K562 (cell line): ENCODE results near the gene STX18. TPM values are rescaled to one million over a fixed set of nuclear protein-coding genes. Genes with fewer than 3 reads are reported as not detected.

ENCODE experiments used
- ATAC-seq: fragments of 200-7000 bp; cut with Tn5 transposase; 3 replicates; pipeline ENCODE4 v1.9.1; 2020; ENCODE audit warnings: moderate library complexity
- BruUV-seq: library from RNA; stranded (reverse); fragments of 400-500 nt; replicated peaks from 2 replicates; lab custom pipeline; 2021; lab: Mats Ljungman, UMichigan
- CTCF ChIA-PET: fragments of 300-600 bp; formaldehyde crosslinking; extraction: SDS; loops from one replicate; lab custom pipeline; 2021; ENCODE audit warnings: low intra/inter-chr PET ratio; lab: Yijun Ruan, JAX
- POLR2A ChIA-PET: fragments of 300-600, 350-650 bp; sonication (Branson Sonifier 250); formaldehyde crosslinking; extraction: SDS; loops from one replicate; lab custom pipeline; 2021; ENCODE audit warnings: antibody characterized with exemption, inconsistent platforms; lab: Yijun Ruan, JAX
- DNase-seq, 4 experiments: peaks; one replicate each; pipeline versions ENCODE4 v3.0.0 to v3.0.0-alpha.2; 2011 to 2018; ENCODE audit warnings: low spot score in 3 of 4, mixed read lengths in 3 of 4; ENCODE audit errors: extremely low read depth in 1 of 4
- FAIRE-seq: peaks from 2 replicates; lab custom pipeline; 2011; peaks lifted over from hg19 to GRCh38; lab: Jason Lieb, UNC
- H2AFZ ChIP-seq: 2 replicates; pipeline ENCODE4 v1.6.0; 2011; ENCODE audit warnings: low read depth, low read length, control low read depth, inconsistent platforms
- H3K27ac ChIP-seq: fragments of 200-600 bp; 3 replicates; pipeline ENCODE4 v1.8.0; 2011; ENCODE audit warnings: low read depth, mild to moderate bottlenecking, control low read depth, inconsistent platforms, low read length, moderate library complexity, mixed read lengths; ENCODE audit errors: extremely low read depth
- H3K27me3 ChIP-seq, 2 experiments: fragments of 300-600 bp in 1 of 2; 2 replicates in 1 of 2; 3 replicates in 1 of 2; pipeline versions ENCODE4 v1.6.0 to v1.8.0; 2011; ENCODE audit warnings: inconsistent platforms in 2 of 2, low read length in 2 of 2, mild to moderate bottlenecking in 1 of 2, mixed read lengths in 1 of 2, moderate library complexity in 1 of 2; ENCODE audit not compliant: control insufficient read depth in 2 of 2, insufficient read depth in 2 of 2
- H3K36me3 ChIP-seq: fragments of 300-600 bp; 3 replicates; pipeline ENCODE4 v1.8.0; 2011; ENCODE audit warnings: mild to moderate bottlenecking, low read length, inconsistent platforms; ENCODE audit not compliant: control insufficient read depth, insufficient read depth
- H3K4me1 ChIP-seq, 2 experiments: fragments of 200-600 bp in 1 of 2; replicated peaks in 1 of 2; 2 replicates in 1 of 2; 3 replicates in 1 of 2; pipeline versions ENCODE4 v1.5.1 to v1.8.0; 2011; ENCODE audit warnings: inconsistent platforms in 2 of 2, low read length in 2 of 2, mild to moderate bottlenecking in 1 of 2, mixed read lengths in 1 of 2, moderate library complexity in 1 of 2; ENCODE audit not compliant: control insufficient read depth in 2 of 2, insufficient read depth in 2 of 2
- H3K4me2 ChIP-seq: 2 replicates; pipeline ENCODE4 v1.6.1; 2011; ENCODE audit warnings: low read length, control low read depth, inconsistent platforms, mixed read lengths; ENCODE audit not compliant: insufficient read depth
- H3K4me3 ChIP-seq: fragments of 200-600 bp; sonication (generic), shearing (Covaris generic); 2 replicates; pipeline ENCODE4 v1.5.1; 2016; ENCODE audit warnings: control low read depth, inconsistent platforms
- H3K79me2 ChIP-seq: fragments of 200-600 bp; 3 replicates; pipeline ENCODE4 v1.8.0; 2011; ENCODE audit warnings: low read length, inconsistent platforms; ENCODE audit not compliant: control insufficient read depth, insufficient read depth
- H3K9ac ChIP-seq, 2 experiments: 2 replicates each; pipeline versions ENCODE4 v1.6.0 to v1.6.1; 2011; ENCODE audit warnings: low read depth in 2 of 2, low read length in 2 of 2, control low read depth in 1 of 2, inconsistent platforms in 1 of 2, mild to moderate bottlenecking in 1 of 2, mixed read lengths in 1 of 2; ENCODE audit not compliant: insufficient read depth in 1 of 2
- H3K9me1 ChIP-seq: one replicate; pipeline ENCODE4 v1.6.0; 2011; ENCODE audit warnings: inconsistent platforms, mild to moderate bottlenecking, low read length, moderate library complexity; ENCODE audit not compliant: control insufficient read depth, insufficient read depth
- H3K9me3 ChIP-seq: replicated peaks from 2 replicates; pipeline ENCODE4 v1.5.1; 2011; ENCODE audit warnings: low read depth, low read length, inconsistent platforms; ENCODE audit not compliant: control insufficient read depth, insufficient read depth
- H4K20me1 ChIP-seq: replicated peaks from 2 replicates; pipeline ENCODE4 v1.6.1; 2011; ENCODE audit warnings: low read length, inconsistent platforms, mixed read lengths; ENCODE audit not compliant: control insufficient read depth, insufficient read depth
- CEBPG ChIP-seq, 3 experiments: fragments of 200-800 bp in 1 of 3; sonication (Bioruptor generic) in 1 of 3; sonication (generic) in 1 of 3; formaldehyde crosslinking in 1 of 3; IDR thresholded peaks in 2 of 3; conservative IDR thresholded peaks in 1 of 3; 2 replicates each; pipeline versions ENCODE4 v1.6.1 to v1.8.0; 2016 to 2022; ENCODE audit warnings: missing compliant biosample characterization in 2 of 3, missing genetic modification characterization in 2 of 3, mild to moderate bottlenecking in 1 of 3, missing genetic modification reagents in 1 of 3
- CHCHD3 ChIP-seq: fragments of 250-450 bp; sonication (Bioruptor Pico); IDR thresholded peaks from 2 replicates; pipeline ENCODE4 v2.1.2; 2022; ENCODE audit warnings: mild to moderate bottlenecking
- FOS ChIP-seq: IDR thresholded peaks from 3 replicates; pipeline ENCODE4 v1.6.1; 2011; ENCODE audit not compliant: insufficient read length; ENCODE audit errors: extremely low read depth
- GABPB1 ChIP-seq: sonication (generic); formaldehyde crosslinking; IDR thresholded peaks from 2 replicates; pipeline ENCODE4 v1.8.0; 2022; ENCODE audit warnings: mild to moderate bottlenecking, missing genetic modification reagents
- GTF2B ChIP-seq: IDR thresholded peaks from 2 replicates; pipeline ENCODE4 v1.6.1; 2011; ENCODE audit not compliant: insufficient read length; ENCODE audit errors: extremely low read depth
- HCFC1 ChIP-seq: IDR thresholded peaks from 2 replicates; pipeline ENCODE4 v1.6.1; 2012; ENCODE audit warnings: low read depth, low read length, improper control_type of control experiment
- HNRNPLL ChIP-seq: fragments of 200-400 bp; formaldehyde crosslinking; IDR thresholded peaks from 2 replicates; pipeline ENCODE4 v1.6.1; 2017; ENCODE audit warnings: low read length, low read depth, mild to moderate bottlenecking; ENCODE audit not compliant: poor library complexity, severe bottlenecking
- MAFF ChIP-seq: IDR thresholded peaks from 2 replicates; pipeline ENCODE4 v1.6.1; 2012; ENCODE audit warnings: low read length, improper control_type of control experiment
- MCM2 ChIP-seq: fragments of 450-650 bp; IDR thresholded peaks from 2 replicates; pipeline ENCODE4 v1.6.1; 2017; ENCODE audit warnings: low read depth, mild to moderate bottlenecking
- POLR2H ChIP-seq: IDR thresholded peaks from 2 replicates; pipeline ENCODE4 v1.6.1; 2016; ENCODE audit warnings: missing genetic modification characterization, low read depth, mild to moderate bottlenecking, control low read depth, missing compliant biosample characterization, moderate library complexity
- PTBP1 ChIP-seq: fragments of 200-400 bp; formaldehyde crosslinking; IDR thresholded peaks from 2 replicates; pipeline ENCODE4 v1.6.1; 2017; ENCODE audit warnings: low read depth, low read length
- PTRF ChIP-seq: fragments of 450-650 bp; IDR thresholded peaks from 2 replicates; pipeline ENCODE4 v1.6.1; 2016; ENCODE audit warnings: mild to moderate bottlenecking, missing genetic modification characterization, missing compliant biosample characterization
- RBM39 ChIP-seq: fragments of 200-400 bp; formaldehyde crosslinking; optimal IDR thresholded peaks from 2 replicates; pipeline ENCODE3; 2018; ENCODE audit warnings: low read depth, low read length
- ZBTB17 ChIP-seq: fragments of 450-650 bp; formaldehyde crosslinking; IDR thresholded peaks from 2 replicates; pipeline ENCODE4 v1.4.0; 2020; ENCODE audit warnings: mild to moderate bottlenecking
- WGBS: fragments of 100-300 bp; shearing (Covaris generic); methylation state at CpG from one replicate; pipeline ENCODE4 v1.1.6; 2016; ENCODE audit warnings: low coverage, mixed read lengths; ENCODE audit not compliant: insufficient coverage; ENCODE audit errors: missing lambda C conversion rate; 5-methylcytosine and 5-hydroxymethylcytosine counted together
- in situ Hi-C: fragments of 300-500 bp; cut with MboI; formaldehyde crosslinking; loops from 4 replicates; pipeline ENCODE4 v1.15.0; 2018; ENCODE audit warnings: inconsistent platforms, mixed read lengths
- intact Hi-C: fragments of 100-400 bp; cut with micrococcal nuclease; formaldehyde crosslinking; loops from 2 replicates; pipeline ENCODE4 v1.14.2; 2022
- polyA plus RNA-seq, 8 experiments: library from polyadenylated mRNA; depleted of rRNA in 4 of 8; stranded (reverse) in 5 of 8; unstranded in 3 of 8; fragments of >200 nt; fragmentation: Nextera tagmentation in 2 of 8; fragmentation: Illumina TruSeq in 1 of 8; extraction: Ambion mirVana in 2 of 8; extraction: Trizol in 1 of 8; gene quantifications; 2 replicates each; pipeline versions ENCODE4 v1.2.1 to v1.2.3, GENCODE V29; 2011 to 2014; ENCODE audit warnings: inconsistent platforms in 1 of 8, missing spikeins in 1 of 8
- total RNA-seq, 7 experiments: library from RNA; depleted of rRNA in 6 of 7; stranded (reverse); fragments of >200 nt in 6 of 7; fragmentation: Illumina TruSeq in 2 of 7; extraction: Trizol in 2 of 7; gene quantifications; 2 replicates each; pipeline versions ENCODE4 v1.2.1 to v1.2.3, GENCODE V29; 2011 to 2021; ENCODE audit warnings: low replicate concordance in 1 of 7
- TF ChIP-seq, protein P1 (sequence below), 2 experiments: fragments of 450-650 bp in 1 of 2; IDR thresholded peaks; 2 replicates each; pipeline ENCODE4 v1.6.1; 2011 to 2017; ENCODE audit warnings: low read depth in 2 of 2, antibody characterized with exemption in 1 of 2, borderline replicate concordance in 1 of 2, low read length in 1 of 2, mild to moderate bottlenecking in 1 of 2, mixed read lengths in 1 of 2; ENCODE audit not compliant: control insufficient read depth in 1 of 2

Gene STX18
- total and polyA plus RNA-seq, 9 of the 15 experiments (the other 6 are each of a cell fraction or from before 2014, with no cell fraction given), result 6.2 to 41.7 (median 22.7) TPM

GRCh38 chr4:4386296-4386735 lies 155.5 kb downstream of the STX18 start:
- peaks cover 15% of the 10 kb centered on the region; the same call in 1 of the 2 replicates for H4K20me1 ChIP-seq
- no peaks in the 10 kb centered on the region for H3K79me2 ChIP-seq
- H3K27me3 ChIP-seq, result peaks cover 20 to 70% of the 10 kb centered on the region in 2 experiments; a peak in 4 of 5 replicates
- no peaks in the 10 kb centered on the region for H3K9me1 ChIP-seq
- no peak for TF ChIP-seq PTRF (tag)
- no peak for TF ChIP-seq HCFC1
- TF ChIP-seq, protein P1, sequence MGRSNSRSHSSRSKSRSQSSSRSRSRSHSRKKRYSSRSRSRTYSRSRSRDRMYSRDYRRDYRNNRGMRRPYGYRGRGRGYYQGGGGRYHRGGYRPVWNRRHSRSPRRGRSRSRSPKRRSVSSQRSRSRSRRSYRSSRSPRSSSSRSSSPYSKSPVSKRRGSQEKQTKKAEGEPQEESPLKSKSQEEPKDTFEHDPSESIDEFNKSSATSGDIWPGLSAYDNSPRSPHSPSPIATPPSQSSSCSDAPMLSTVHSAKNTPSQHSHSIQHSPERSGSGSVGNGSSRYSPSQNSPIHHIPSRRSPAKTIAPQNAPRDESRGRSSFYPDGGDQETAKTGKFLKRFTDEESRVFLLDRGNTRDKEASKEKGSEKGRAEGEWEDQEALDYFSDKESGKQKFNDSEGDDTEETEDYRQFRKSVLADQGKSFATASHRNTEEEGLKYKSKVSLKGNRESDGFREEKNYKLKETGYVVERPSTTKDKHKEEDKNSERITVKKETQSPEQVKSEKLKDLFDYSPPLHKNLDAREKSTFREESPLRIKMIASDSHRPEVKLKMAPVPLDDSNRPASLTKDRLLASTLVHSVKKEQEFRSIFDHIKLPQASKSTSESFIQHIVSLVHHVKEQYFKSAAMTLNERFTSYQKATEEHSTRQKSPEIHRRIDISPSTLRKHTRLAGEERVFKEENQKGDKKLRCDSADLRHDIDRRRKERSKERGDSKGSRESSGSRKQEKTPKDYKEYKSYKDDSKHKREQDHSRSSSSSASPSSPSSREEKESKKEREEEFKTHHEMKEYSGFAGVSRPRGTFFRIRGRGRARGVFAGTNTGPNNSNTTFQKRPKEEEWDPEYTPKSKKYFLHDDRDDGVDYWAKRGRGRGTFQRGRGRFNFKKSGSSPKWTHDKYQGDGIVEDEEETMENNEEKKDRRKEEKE (IDR thresholded peaks at IDR 0.05; ENCODE audit: borderline replicate concordance in 1 of 2, control insufficient read depth in 1 of 2, low read depth in 2 of 2, low read length in 1 of 2), result no peak
- no peak for TF ChIP-seq GABPB1 (CRISPR knock-in tag)
- no peak for TF ChIP-seq PTBP1
- TF ChIP-seq MAFF, result no peak
- TF ChIP-seq RBM39, result no peak
- TF ChIP-seq POLR2H (tag), result no peak
- no peak for TF ChIP-seq CHCHD3 (CRISPR knock-in tag)
- TF ChIP-seq ZBTB17 (CRISPR knock-in tag), result no peak
- no peak for TF ChIP-seq CEBPG (CRISPR knock-in tag; IDR thresholded peaks at IDR 0.05)
- no peak for TF ChIP-seq CEBPG (tag; conservative IDR thresholded peaks at IDR 0.05 in 1 of 2, IDR thresholded peaks at IDR 0.05 in 1 of 2)
- TF ChIP-seq FOS, result no peak
- TF ChIP-seq MCM2, result no peak
- TF ChIP-seq GTF2B, result no peak
- TF ChIP-seq HNRNPLL, result no peak
- TF ChIP-seq, all 486 proteins: peak for 0
- intact Hi-C loops, result no loop called here
- Histone ChIP-seq H3K9ac (no peak overlapping the region; a peak in 1 of 4 replicates), H3K9me3 (no peaks in the 10 kb centered on the region), H3K4me1 (peaks cover 0 to 28% of the 10 kb centered on the region in 2 experiments; a peak in 3 of 5 replicates), H3K27ac (no peak overlapping the region), H3K4me3 (no peak overlapping the region), H3K4me2 (no peak overlapping the region), H3K36me3 (no peaks in the 10 kb centered on the region), H2AFZ (no peak overlapping the region)
- no peak for ATAC-seq
- POLR2A ChIA-PET, result no interaction called here
- no peak for FAIRE-seq
- in situ Hi-C loops, result no loop called here
- no TSS peak for BruUV-seq
- 16% methylated on average over 15 of the region's 36 CpGs for WGBS
- DNase-seq, result peak in 2 of 4 experiments; percentile 34 to 35
- CTCF ChIA-PET, result no interaction called here
